PC-9 (cell line): ENCODE measurements around the gene ADGRA1.

Experiments used
- EZH2 ChIP-seq: fragments of 200-600 bp; sonication (generic); IDR thresholded peaks from 2 replicates; pipeline ENCODE4 v1.8.0; 2017; ENCODE audit warnings: antibody characterized with exemption, low read depth
- TF ChIP-seq, protein P1 (sequence below): fragments of 200-600 bp; sonication (generic); conservative IDR thresholded peaks from 2 replicates; pipeline ENCODE4 v1.6.1; 2017; ENCODE audit warnings: mixed run types, antibody characterized with exemption, mild to moderate bottlenecking, moderate library complexity

DNA sequence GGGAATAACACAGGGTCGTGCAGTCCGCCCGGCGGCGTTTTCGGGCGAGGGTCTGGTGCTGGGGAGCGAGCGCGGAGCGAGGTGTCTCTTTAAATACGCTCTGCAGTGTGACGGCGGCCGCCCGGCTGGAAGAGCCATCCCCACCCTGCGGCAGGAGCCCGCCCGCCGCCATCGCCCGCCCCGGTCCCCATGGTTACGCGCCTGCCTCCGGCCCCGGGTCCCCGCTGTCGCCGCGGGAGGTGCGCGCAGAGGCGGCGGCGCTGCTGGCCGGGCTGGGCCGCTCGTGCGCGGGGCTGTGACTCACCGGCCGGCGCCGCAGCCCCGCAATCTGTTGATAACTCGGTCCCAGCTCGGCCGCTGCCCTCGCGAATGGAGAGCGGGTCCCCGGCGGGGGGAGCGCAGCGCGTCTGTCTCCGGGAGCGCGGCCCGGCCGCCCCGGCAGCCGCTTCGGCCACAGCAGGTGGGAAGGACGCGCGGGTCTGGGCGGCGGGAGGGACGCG is at the start of gene ADGRA1:
- TF ChIP-seq EZH2, result no peak
- TF ChIP-seq, protein P1, sequence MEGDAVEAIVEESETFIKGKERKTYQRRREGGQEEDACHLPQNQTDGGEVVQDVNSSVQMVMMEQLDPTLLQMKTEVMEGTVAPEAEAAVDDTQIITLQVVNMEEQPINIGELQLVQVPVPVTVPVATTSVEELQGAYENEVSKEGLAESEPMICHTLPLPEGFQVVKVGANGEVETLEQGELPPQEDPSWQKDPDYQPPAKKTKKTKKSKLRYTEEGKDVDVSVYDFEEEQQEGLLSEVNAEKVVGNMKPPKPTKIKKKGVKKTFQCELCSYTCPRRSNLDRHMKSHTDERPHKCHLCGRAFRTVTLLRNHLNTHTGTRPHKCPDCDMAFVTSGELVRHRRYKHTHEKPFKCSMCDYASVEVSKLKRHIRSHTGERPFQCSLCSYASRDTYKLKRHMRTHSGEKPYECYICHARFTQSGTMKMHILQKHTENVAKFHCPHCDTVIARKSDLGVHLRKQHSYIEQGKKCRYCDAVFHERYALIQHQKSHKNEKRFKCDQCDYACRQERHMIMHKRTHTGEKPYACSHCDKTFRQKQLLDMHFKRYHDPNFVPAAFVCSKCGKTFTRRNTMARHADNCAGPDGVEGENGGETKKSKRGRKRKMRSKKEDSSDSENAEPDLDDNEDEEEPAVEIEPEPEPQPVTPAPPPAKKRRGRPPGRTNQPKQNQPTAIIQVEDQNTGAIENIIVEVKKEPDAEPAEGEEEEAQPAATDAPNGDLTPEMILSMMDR, result no peak
